SK-N-SH treated with all-trans-retinoic acid at 6 μM for 48 hours (cell line): Measurements from ENCODE around the gene ZNF646.

ENCODE experiments used
- ATAC-seq: fragments of 200-7000 bp; cut with Tn5 transposase; 3 replicates; pipeline ENCODE4 v1.9.1; 2020; ENCODE audit warnings: mild to moderate bottlenecking, moderate library complexity
- ARNTL ChIP-seq: fragments of 450-650 bp; formaldehyde crosslinking; IDR thresholded peaks from 2 replicates; pipeline ENCODE4 v1.5.0; 2020; ENCODE audit warnings: low read depth, mild to moderate bottlenecking, moderate library complexity, borderline replicate concordance
- BACH2 ChIP-seq: fragments of 250-450 bp; sonication (Bioruptor Pico); IDR thresholded peaks from 2 replicates; pipeline ENCODE4 v1.9.0; 2021; ENCODE audit warnings: mild to moderate bottlenecking, borderline replicate concordance
- CREB5 ChIP-seq: fragments of 250-450 bp; sonication (Bioruptor Pico); IDR thresholded peaks from 2 replicates; pipeline ENCODE4 v1.5.1; 2020; ENCODE audit warnings: low read depth, mild to moderate bottlenecking, moderate library complexity
- CSDC2 ChIP-seq: fragments of 250-450 bp; sonication (Bioruptor Pico); IDR thresholded peaks from 2 replicates; pipeline ENCODE4 v1.5.0; 2020; ENCODE audit warnings: mild to moderate bottlenecking, moderate library complexity
- CSRNP3 ChIP-seq: fragments of 250-450 bp; sonication (Bioruptor Pico); IDR thresholded peaks from 2 replicates; pipeline ENCODE4 v1.5.1; 2021; ENCODE audit warnings: mild to moderate bottlenecking, moderate library complexity
- ESRRG ChIP-seq: fragments of 250-450 bp; sonication (Bioruptor Pico); IDR thresholded peaks from 2 replicates; pipeline ENCODE4 v1.6.1; 2021; ENCODE audit warnings: mild to moderate bottlenecking
- GLIS3 ChIP-seq: fragments of 250-450 bp; sonication (Bioruptor Pico); IDR thresholded peaks from 2 replicates; pipeline ENCODE4 v1.5.0; 2020; ENCODE audit warnings: mild to moderate bottlenecking, moderate library complexity
- ISL1 ChIP-seq: fragments of 250-450 bp; sonication (Bioruptor Pico); IDR thresholded peaks from 2 replicates; pipeline ENCODE4 v2.1.2; 2022; ENCODE audit warnings: mild to moderate bottlenecking, moderate library complexity
- OSR1 ChIP-seq: fragments of 250-450 bp; sonication (Bioruptor Pico); IDR thresholded peaks from 2 replicates; pipeline ENCODE4 v1.8.0; 2022; ENCODE audit warnings: moderate library complexity, mild to moderate bottlenecking, inconsistent platforms
- PATZ1 ChIP-seq: fragments of 250-450 bp; sonication (Bioruptor Pico); IDR thresholded peaks from 2 replicates; pipeline ENCODE4 v1.8.0; 2020; ENCODE audit warnings: mild to moderate bottlenecking, moderate library complexity, borderline replicate concordance
- POU6F1 ChIP-seq: fragments of 250-450 bp; sonication (Bioruptor Pico); IDR thresholded peaks from 2 replicates; pipeline ENCODE4 v1.8.0; 2021; ENCODE audit warnings: low read depth, mild to moderate bottlenecking, moderate library complexity, borderline replicate concordance
- PPARA ChIP-seq: fragments of 250-450 bp; sonication (Bioruptor Pico); IDR thresholded peaks from 2 replicates; pipeline ENCODE4 v1.5.0; 2020; ENCODE audit warnings: mild to moderate bottlenecking, borderline replicate concordance
- RARB ChIP-seq: fragments of 250-450 bp; sonication (Bioruptor Pico); IDR thresholded peaks from 2 replicates; pipeline ENCODE4 v1.8.0; 2021; ENCODE audit warnings: mild to moderate bottlenecking, moderate library complexity
- SNAI2 ChIP-seq: fragments of 250-450 bp; sonication (Bioruptor Pico); IDR thresholded peaks from 2 replicates; pipeline ENCODE4 v1.5.0; 2020; ENCODE audit warnings: mild to moderate bottlenecking, moderate library complexity
- TCF4 ChIP-seq: fragments of 250-450 bp; sonication (Bioruptor Pico); IDR thresholded peaks from 2 replicates; pipeline ENCODE4 v1.8.0; 2021; ENCODE audit warnings: mild to moderate bottlenecking, moderate library complexity, borderline replicate concordance
- TOX ChIP-seq: fragments of 250-450 bp; sonication (Bioruptor Pico); IDR thresholded peaks from 2 replicates; pipeline ENCODE4 v1.8.0; 2021; ENCODE audit warnings: mild to moderate bottlenecking, moderate library complexity, borderline replicate concordance
- TSHZ2 ChIP-seq: fragments of 250-450 bp; sonication (Bioruptor Pico); IDR thresholded peaks from 2 replicates; pipeline ENCODE4 v1.5.0; 2020; ENCODE audit warnings: mild to moderate bottlenecking, moderate library complexity
- ZC3H10 ChIP-seq: fragments of 250-450 bp; sonication (Bioruptor Pico); IDR thresholded peaks from 2 replicates; pipeline ENCODE4 v1.5.1; 2021; ENCODE audit warnings: mild to moderate bottlenecking, moderate library complexity
- ZFP30 ChIP-seq: fragments of 450-650 bp; formaldehyde crosslinking; IDR thresholded peaks from 2 replicates; pipeline ENCODE4 v1.5.0; 2022; ENCODE audit warnings: mild to moderate bottlenecking, moderate library complexity
- ZNF565 ChIP-seq: fragments of 450-650 bp; formaldehyde crosslinking; conservative IDR thresholded peaks from 2 replicates; pipeline ENCODE4 v1.5.0; 2020; ENCODE audit warnings: low read depth, mild to moderate bottlenecking, moderate library complexity
- ZNF70 ChIP-seq: fragments of 450-650 bp; formaldehyde crosslinking; IDR thresholded peaks from 2 replicates; pipeline ENCODE4 v1.5.0; 2020; ENCODE audit warnings: mild to moderate bottlenecking, moderate library complexity

Gene ZNF646

GRCh38 chr16:31043898-31044481 is 30.2 kb upstream of the ZNF646 start:
- no peak for ATAC-seq
- TF ChIP-seq BACH2 (CRISPR knock-in tag), result no peak
- TF ChIP-seq ISL1 (CRISPR knock-in tag), result no peak
- TF ChIP-seq TCF4, result no peak
- TF ChIP-seq PPARA (CRISPR knock-in tag), result no peak
- no peak for TF ChIP-seq ESRRG (CRISPR knock-in tag)
- TF ChIP-seq ZC3H10 (CRISPR knock-in tag), result no peak
- TF ChIP-seq PATZ1, result no peak
- no peak for TF ChIP-seq CREB5 (CRISPR knock-in tag)
- TF ChIP-seq ZFP30, result no peak
- no peak for TF ChIP-seq TSHZ2 (CRISPR knock-in tag)
- TF ChIP-seq SNAI2 (CRISPR knock-in tag), result no peak
- TF ChIP-seq ARNTL (CRISPR knock-in tag), result no peak
- no peak for TF ChIP-seq CSDC2 (CRISPR knock-in tag)
- TF ChIP-seq ZNF565 (CRISPR knock-in tag), result no peak
- TF ChIP-seq GLIS3 (CRISPR knock-in tag), result no peak

- no peak for ATAC-seq
- TF ChIP-seq GLIS3 (CRISPR knock-in tag) (no peak), SNAI2 (CRISPR knock-in tag) (no peak), ZNF565 (CRISPR knock-in tag) (no peak), CSRNP3 (no peak), ESRRG (CRISPR knock-in tag) (no peak), ZFP30 (no peak), RARB (CRISPR knock-in tag) (no peak), OSR1 (CRISPR knock-in tag) (no peak), ARNTL (CRISPR knock-in tag) (no peak), CREB5 (CRISPR knock-in tag) (no peak), ZNF70 (CRISPR knock-in tag) (no peak), PATZ1 (no peak), BACH2 (CRISPR knock-in tag) (no peak), PPARA (CRISPR knock-in tag) (no peak), TCF4 (no peak), CSDC2 (CRISPR knock-in tag) (no peak), TOX (no peak), ISL1 (CRISPR knock-in tag) (no peak), POU6F1 (CRISPR knock-in tag) (no peak)
These were observed 23.8 kb upstream of the ZNF646 start for GRCh38 chr16:31050280-31051030.
